ENCODE results near the gene RALGDS.

RALGDS gene

DNA sequence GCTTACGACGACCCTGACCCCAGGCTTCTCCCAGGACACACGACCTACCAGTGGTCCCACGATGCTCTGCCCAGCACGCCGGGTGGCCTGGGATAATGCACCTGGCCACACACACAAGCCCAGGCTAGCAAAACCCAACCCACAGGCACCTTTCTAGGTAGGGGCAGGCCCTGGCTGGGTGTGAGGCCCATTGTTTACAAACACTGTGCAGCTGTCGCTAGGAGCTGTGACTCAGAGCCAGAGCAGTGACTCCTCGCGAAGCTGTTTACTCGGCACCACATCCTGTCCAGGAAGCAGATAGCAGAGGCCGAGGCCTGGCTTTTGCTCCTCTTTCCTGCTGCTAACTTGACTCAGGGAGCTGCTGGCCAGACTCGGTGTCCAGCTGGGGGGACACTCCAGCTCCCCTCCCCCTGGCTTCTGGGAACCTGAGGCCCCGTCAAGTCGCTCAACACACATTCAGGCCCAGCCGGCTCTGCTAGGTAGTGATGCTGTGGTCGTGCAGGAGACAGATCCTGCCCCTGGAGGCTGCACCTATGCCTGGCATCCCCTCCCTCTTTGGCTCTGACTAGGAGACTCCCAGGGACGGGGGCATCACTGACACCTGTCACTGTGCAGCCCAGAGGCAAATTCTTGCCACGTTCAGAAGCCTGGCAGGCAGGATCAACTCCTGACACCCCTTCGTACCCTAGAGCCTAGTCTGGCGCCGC is 12.8 kb upstream of the RALGDS start:
- peak; percentile 98 for DNase-seq

DNA sequence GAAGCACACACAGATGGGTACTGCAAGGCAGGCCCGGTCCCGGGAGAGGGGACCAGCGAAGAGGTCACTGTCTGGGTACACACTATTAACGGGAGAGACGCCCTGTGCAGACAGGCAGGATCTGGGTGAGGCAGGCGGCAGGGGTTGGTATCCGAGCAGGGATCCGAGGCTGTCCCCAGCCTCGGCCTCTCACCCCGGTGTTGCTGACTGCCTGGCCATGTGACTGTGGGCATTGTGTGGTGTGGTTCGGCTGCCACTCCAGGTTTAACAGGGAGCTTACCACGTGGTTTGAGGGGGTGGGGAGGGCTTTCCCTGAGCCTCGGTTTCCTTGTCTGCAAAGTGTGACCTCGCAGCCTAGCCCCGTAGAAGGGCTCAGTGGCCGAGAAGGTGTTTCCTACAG is 11.1 kb upstream of the RALGDS start:
- DNase-seq = no peak

DNA sequence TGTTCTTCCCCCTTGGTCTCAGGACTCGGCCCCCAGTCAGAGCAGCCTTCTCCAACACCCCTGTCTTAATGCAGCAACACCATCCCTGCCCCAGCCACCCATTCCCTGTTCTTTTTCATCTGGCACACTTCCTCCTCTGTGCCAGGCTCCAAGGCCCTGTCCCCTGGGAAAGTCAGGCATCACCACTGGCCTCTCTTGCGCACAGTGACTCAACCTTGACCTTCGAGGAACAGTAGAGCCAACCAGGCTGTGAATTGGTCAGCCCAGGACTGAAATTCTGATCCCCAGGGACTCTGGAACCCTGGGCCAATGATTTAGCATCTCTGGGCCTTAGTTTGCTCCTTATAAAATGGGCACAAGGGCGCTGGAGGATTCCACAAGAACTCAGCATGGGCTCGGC is 10.5 kb upstream of the RALGDS start:
- no peak for DNase-seq

- peak; percentile 81 for DNase-seq
Observed at GRCh38 chr9:133130685-133131244, 9.7 kb upstream of the RALGDS start.

DNA sequence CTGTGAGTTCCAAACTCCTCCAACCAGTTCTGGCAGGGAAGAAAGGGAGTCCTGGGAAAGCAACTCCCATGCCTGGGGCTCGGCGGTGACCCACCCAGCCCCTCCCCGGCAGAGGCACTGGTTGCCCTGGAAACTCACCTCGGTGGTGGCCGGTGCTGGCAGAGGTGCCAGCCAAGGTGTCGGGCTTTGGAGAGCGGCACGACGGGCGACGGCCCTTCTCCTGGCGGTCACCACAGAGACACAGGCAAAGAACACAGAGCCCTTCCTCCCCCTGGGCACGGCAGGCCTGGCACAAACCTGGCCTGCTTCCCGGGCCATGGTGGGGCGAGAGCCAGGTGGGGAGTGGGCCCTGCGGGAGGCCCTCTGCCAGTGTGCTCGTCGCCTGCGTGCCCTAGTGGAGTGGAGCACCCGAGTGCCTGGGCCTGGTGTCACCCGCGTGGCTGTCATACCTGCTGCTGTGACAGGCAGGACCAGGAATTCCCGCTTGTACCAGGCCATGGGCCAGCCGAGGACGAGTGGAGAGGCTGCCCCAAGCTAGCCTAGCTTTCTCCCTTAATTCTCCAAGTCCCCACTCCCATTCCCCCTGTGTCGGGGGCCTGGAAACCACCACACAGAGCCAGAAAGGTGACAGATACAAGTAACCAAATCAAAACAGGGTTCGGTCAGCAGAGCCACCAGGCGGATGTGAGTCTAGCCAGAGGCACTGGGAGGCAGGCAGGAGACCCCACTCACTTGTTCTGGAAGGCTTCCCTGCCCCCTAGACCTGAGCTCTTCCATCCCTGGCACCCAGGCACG is 8.2 kb upstream of the RALGDS start:
- DNase-seq = peak; percentile 41

DNA sequence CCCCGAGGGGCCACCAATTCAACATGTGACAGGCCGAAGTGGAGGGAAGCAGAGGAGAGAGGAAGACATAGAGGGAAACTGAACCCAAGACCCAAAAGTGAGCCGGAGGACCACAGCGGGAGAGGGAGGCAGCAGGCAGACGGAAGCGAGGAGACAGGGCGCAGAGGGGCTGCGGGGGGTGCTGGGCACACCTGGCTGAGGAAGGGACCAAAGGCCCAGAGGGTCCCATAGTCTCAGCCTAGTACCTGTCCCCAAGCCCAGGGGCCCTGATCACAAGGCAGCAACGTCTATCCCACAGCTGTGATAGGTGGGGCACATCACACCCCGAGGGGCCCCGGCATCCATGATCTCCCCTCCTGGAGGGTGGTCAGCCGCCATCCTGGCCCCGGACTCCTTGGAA is 7.1 kb upstream of the RALGDS start:
- no peak for DNase-seq

- peak; percentile 69 for DNase-seq
Observed at GRCh38 chr9:133127340-133127981, 6.4 kb upstream of the RALGDS start.

GRCh38 chr9:133126697-133127339 is 5.8 kb upstream of the RALGDS start:
- no peak for DNase-seq

DNA sequence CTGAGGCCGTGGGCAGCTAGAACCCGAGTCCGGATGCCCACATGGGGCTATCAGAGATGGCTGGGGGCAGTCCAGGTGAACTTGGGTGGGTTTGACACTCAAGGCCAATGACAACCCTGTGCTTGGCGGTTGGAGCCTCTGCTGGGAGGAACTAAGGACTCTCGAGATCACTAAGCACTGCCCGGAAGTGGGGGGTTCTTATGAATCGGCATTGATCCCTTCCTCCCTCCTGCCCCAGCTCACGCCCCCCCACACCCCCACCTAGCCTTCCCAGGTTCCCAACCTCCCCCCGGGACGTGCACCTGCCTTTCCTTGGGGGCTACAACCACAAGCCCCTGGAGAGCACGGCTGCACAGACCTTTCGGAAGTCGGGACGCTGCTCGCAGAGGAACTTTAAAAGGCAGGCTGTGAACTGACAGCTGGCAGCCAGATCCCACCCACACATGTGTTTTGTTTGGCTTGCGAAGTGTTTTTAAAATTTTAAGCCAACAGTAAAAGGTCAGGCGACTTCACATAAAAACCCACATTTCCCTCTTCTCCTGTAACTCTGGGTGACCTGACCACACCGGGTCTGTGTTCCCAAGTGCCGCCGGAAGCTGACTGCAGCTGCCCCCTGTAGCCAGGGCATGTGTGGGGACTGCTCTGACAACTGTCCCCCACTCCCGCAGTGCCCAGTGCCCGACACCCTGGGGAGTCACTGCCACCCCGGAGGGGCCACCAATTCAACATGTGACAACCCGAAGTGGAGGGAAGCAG is 5.1 kb upstream of the RALGDS start:
- peak; percentile 56 for DNase-seq

DNA sequence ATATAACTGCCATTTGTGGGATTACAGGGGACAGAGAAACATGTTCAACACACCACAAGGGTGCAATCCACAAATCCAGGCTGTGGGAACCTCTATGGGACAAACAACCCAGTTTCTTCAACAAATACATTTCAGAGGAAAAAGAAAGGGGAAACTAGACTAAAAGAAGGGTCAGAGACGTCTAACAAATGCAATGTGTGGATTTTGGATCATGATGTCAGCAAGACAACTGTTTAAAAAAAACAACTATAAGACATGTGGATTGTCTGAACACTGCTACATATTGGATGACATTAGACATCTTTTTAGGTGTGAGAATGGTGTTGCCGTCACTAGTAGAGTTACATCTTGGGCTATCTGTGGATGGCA is 3.9 kb upstream of the RALGDS start:
- no peak for DNase-seq

DNA sequence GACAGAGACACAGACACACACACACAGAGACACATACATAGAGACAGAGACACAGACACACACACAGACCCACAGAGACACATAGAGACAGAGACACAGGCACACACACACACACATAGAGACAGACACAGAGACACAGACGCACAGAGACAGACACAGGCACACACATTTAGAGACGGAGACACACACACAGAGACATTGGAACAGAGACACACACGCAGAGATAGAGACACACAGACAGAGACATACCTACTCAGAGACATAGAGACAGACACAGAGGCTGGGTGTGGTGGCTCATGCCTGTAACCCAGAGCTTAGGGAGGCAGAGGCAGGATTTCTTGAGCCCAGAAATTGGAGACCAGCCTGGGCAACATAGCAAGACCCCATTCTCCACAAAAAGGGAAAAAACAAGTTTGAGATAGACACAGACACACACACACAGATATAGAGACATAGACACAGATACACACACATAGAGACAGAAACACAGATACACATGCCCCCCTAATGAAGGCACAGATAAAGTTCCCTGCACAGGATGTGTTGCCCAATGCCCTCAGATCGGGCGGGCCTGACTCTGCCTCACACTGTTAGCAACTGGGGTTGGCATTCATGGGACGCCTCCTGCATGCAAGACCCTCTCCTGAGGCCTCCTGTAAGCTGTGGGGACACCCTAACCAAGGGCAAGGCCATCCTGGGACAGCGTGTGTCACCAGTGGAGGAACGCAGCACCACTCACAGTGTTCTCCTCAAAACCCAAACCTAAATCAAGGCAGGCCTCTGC is 3.3 kb upstream of the RALGDS start:
- DNase-seq = no peak

DNA sequence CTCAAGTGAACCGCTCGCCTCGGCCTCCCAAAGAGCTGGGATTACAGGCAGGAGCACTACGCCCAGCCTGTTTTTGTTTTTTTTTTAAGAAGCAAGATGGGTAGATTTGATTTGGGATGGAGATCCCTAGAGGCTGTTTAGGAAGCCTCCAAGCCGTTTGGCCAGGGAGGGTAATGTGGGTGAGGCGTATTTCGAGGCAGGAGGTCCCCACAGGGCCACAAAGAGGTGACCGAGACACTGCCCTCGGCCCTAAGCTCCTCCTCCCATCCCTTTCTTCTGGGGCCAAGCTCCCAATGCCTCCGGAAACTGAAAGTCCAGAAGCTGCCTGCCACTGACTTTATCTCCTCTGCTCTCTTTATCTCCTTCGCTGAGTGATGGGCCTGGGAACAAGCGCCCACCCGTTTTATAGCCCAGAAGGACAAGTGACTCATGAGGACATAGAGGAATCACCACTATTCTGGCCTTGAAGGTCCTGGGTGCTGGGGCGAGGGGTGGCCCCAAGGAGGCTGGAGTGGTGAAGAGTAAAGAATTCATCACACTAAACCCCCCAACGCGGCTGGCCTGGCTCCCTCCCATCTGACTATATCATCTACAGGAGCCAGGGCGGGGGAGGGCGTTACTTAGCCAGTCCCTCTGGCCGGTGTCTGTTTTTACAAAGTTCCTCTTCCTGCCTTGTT is 2.0 kb upstream of the RALGDS start:
- no peak for DNase-seq

DNA sequence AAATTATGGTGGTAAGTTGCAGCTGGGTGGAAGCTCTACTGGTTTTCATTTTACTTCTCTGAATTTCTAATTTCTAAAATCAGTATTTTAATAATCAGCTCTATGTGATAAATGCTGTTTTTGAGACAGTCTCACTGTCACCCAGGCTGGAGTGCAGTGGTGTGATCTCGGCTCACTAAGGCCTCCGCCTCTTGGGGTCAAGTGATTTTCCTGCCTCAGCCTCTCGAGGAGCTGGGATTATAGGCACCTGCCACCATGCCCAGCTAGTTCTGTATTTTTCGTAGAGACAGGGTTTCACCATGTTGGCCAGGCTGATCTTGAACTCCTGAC is 1.5 kb upstream of the RALGDS start:
- DNase-seq = no peak

- no peak for DNase-seq
Observed at GRCh38 chr9:133121915-133122550, 993 bp upstream of the RALGDS start.

DNA sequence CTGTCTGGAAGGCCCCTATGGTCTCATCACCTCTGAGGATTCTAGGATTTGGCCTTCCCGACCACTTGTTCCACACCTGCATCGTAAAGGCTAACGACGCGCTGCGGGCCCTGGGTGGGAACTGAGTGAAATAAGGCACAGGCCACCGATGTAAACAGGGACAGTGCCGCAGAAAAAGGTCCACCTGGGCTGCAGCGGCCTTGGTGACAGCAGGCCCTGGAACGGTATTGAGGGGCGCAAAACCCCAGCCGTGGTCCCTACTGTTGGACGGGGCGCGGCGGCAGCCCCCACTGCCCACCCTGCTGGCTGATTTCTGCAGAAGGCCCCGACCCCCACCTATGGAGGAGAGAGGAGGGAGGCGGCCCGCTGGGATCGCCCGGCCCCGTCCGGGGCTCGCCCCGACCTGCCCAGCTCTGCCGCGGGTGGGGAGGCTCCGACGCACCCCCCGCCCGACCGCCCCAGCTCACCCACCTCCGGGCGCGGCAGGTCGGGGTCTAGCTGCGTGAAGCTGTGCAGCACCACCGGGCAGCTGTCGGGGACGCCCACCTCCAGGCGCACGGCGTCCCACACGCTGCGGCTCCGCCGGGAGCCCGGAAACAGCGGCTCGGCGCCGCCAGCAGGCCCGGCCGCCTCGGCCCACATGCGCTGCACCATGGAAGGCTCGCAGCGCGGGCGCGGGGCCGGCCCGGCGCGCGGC is 391 bp downstream of the RALGDS start:
- DNase-seq = no peak

DNA sequence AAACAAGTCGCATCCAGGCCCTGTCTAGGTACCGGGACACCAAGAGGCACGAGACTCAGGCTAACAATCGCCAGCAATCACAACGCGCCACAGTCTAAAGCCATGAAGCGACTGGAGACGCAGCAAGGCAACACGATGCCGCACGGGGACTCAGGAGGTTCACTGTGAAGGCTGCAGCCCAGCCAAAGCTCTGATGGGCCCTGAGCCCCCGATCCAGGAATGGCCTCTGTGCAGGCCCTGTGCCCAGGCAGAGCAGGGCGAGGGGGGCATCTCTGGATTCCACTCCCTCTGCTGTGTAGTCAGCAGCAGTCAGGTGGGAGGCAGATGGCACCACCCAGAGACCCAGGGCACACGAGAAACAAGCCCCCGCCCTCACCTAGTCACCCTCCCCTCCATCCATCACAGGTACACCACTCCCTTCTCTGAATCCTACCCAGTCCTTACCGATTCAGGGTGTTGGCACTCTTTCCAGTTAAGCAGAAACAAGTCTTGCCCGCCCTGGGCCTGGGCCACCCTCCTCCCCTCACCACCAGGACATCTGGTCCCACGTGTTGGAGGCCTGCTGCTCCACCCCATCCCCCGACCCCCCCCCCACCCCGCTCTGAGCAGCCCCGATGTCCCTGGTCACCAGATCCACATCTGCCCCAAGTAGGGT is 1.1 kb downstream of the RALGDS start:
- DNase-seq = no peak

DNA sequence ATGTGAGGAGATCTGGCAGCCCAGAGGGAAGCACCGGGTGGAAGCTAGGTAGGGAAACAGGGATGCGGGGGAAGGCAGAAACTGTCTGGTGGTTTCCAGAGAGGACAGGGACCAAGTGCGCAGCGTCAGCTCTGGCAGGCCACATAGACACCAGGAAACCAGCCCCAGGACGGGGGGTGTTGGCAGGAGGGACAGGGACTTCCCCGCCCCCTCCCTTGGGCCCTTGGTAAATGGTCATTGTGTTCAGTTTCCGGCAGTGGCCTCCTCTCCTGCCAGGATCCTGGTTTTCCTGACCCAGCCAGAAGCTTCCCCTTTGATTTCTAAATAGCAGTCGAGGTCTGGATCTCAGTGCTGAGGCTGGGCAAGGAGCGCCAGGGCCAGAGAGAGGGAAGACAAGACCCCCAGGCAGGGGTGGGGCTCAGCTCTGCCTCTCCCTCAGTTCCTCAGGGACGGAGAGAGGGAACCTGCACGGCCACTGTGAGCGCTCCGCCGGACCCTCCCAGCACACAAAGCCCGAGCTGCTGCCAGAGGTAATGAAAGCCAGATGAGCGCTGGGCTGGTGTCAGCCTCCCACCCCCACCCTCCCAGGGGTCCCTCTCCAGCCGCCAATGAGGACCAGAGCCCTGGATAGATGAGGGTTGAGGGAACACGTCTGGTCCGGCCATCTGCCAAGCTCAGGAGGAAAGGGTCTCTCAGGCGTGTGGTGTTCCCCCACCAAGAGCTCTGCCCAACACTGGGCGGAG is 1.8 kb downstream of the RALGDS start:
- DNase-seq = no peak

- DNase-seq = no peak
Observed at GRCh38 chr9:133118568-133118967, 2.5 kb downstream of the RALGDS start.

- no peak for DNase-seq
Observed at GRCh38 chr9:133118179-133118520, 2.9 kb downstream of the RALGDS start.

Data from CD4-positive, alpha-beta T cell treated with Interleukin-4 for 4 hours (primary cell).